Endothelial cell of umbilical vein (primary cell): ENCODE measurements around the gene HCN2. TPM values are rescaled to one million over a fixed set of nuclear protein-coding genes. Genes with fewer than 3 reads are reported as not detected.

ENCODE experiments used
- BruUV-seq: library from RNA; stranded (reverse); fragments of 400-500 nt; replicated peaks from 2 replicates; lab custom pipeline; 2021; lab: Mats Ljungman, UMichigan
- CTCF ChIA-PET: fragments of 300-600, 350-600 bp; sonication (Branson Sonifier 250); formaldehyde crosslinking; loops from one replicate; lab custom pipeline; 2021; ENCODE audit warnings: antibody characterized with exemption, inconsistent platforms; lab: Charles Lee
- POLR2A ChIA-PET: fragments of 300-600, 350-600 bp; sonication (Branson Sonifier 250); formaldehyde crosslinking; loops from one replicate; lab custom pipeline; 2021; ENCODE audit warnings: antibody characterized with exemption, inconsistent platforms; lab: Charles Lee
- DNase-seq: peaks from one replicate; pipeline ENCODE4 v3.0.0-alpha.2; 2011; ENCODE audit warnings: low read depth, low spot score
- FAIRE-seq: peaks from 2 replicates; lab custom pipeline; 2011; peaks lifted over from hg19 to GRCh38; lab: Jason Lieb, UNC
- H2AFZ ChIP-seq: 2 replicates; pipeline ENCODE4 v1.6.0; 2012; ENCODE audit warnings: low read depth, low read length, control low read depth, inconsistent platforms
- H3K27ac ChIP-seq: 2 replicates; pipeline ENCODE4 v1.5.1; 2011; ENCODE audit warnings: low read depth, mild to moderate bottlenecking, control low read depth, low read length, moderate library complexity; ENCODE audit not compliant: insufficient read depth
- H3K27me3 ChIP-seq, 2 experiments: 2 replicates each; pipeline versions ENCODE4 v1.6.0 to v1.6.1; 2011; ENCODE audit warnings: low read length in 2 of 2, mixed read lengths in 1 of 2; ENCODE audit not compliant: control insufficient read depth in 2 of 2, insufficient read depth in 2 of 2
- H3K36me3 ChIP-seq, 2 experiments: 2 replicates in 1 of 2; 3 replicates in 1 of 2; pipeline ENCODE4 v1.5.1; 2011; ENCODE audit warnings: low read length in 2 of 2, mild to moderate bottlenecking in 1 of 2, moderate library complexity in 1 of 2; ENCODE audit not compliant: control insufficient read depth in 2 of 2, insufficient read depth in 2 of 2; ENCODE audit errors: extremely low read depth in 1 of 2
- H3K4me1 ChIP-seq: 3 replicates; pipeline ENCODE4 v1.5.1; 2011; ENCODE audit warnings: mild to moderate bottlenecking, low read length; ENCODE audit not compliant: control insufficient read depth, insufficient read depth; ENCODE audit errors: extremely low read depth
- H3K4me2 ChIP-seq: 2 replicates; pipeline ENCODE4 v1.6.1; 2011; ENCODE audit warnings: low read length, control low read depth, mixed read lengths; ENCODE audit not compliant: insufficient read depth
- H3K4me3 ChIP-seq, 3 experiments: fragments of 200-600 bp in 1 of 3; sonication (generic), shearing (Covaris generic) in 1 of 3; replicated peaks in 1 of 3; 2 replicates each; pipeline ENCODE4 v1.5.1; 2011 to 2016; ENCODE audit warnings: control low read depth in 3 of 3, low read length in 3 of 3, mild to moderate bottlenecking in 2 of 3, inconsistent platforms in 1 of 3, low read depth in 1 of 3, moderate library complexity in 1 of 3; ENCODE audit not compliant: insufficient read depth in 1 of 3
- H3K79me2 ChIP-seq: 2 replicates; pipeline ENCODE4 v1.6.0; 2012; ENCODE audit warnings: low read length, inconsistent platforms; ENCODE audit not compliant: control insufficient read depth, insufficient read depth
- H3K9ac ChIP-seq: replicated peaks from 2 replicates; pipeline ENCODE3; 2011; ENCODE audit warnings: low read length, control low read depth; ENCODE audit not compliant: insufficient read depth; ENCODE audit errors: extremely low read depth
- H3K9me1 ChIP-seq: replicated peaks from 3 replicates; pipeline ENCODE4 v1.6.0; 2011; ENCODE audit warnings: mild to moderate bottlenecking, low read length; ENCODE audit not compliant: control insufficient read depth, insufficient read depth; ENCODE audit errors: extremely low read depth
- H3K9me3 ChIP-seq: replicated peaks from 2 replicates; pipeline ENCODE4 v1.5.1; 2012; ENCODE audit warnings: low read length, inconsistent platforms; ENCODE audit not compliant: control insufficient read depth, insufficient read depth
- H4K20me1 ChIP-seq: replicated peaks from 2 replicates; pipeline ENCODE3; 2011; ENCODE audit warnings: mild to moderate bottlenecking, low read length; ENCODE audit not compliant: control insufficient read depth, insufficient read depth; ENCODE audit errors: extremely low read depth
- CTCF ChIP-seq, 2 donors: IDR thresholded peaks; 1 replicate in 1 of 2; 2 replicates in 1 of 2; pipeline ENCODE4 v1.5.1; 2011; ENCODE audit warnings: low read length in 2 of 2, mild to moderate bottlenecking in 2 of 2, moderate library complexity in 2 of 2, control low read depth in 1 of 2, inconsistent platforms in 1 of 2, low read depth in 1 of 2; ENCODE audit not compliant: insufficient read depth in 1 of 2; ENCODE audit errors: extremely low read depth in 1 of 2
- EZH2 ChIP-seq: IDR thresholded peaks from 2 replicates; pipeline ENCODE4 v1.6.1; 2012; ENCODE audit warnings: borderline replicate concordance, low read depth, mild to moderate bottlenecking, moderate library complexity, low read length, inconsistent platforms; ENCODE audit not compliant: severe bottlenecking
- FOS ChIP-seq: IDR thresholded peaks from 2 replicates; pipeline ENCODE4 v1.6.1; 2011; ENCODE audit warnings: mild to moderate bottlenecking, low read length, moderate library complexity, borderline replicate concordance; ENCODE audit not compliant: insufficient read depth
- GATA2 ChIP-seq: IDR thresholded peaks from 2 replicates; pipeline ENCODE4 v1.7.0; 2011; ENCODE audit warnings: low read depth, mild to moderate bottlenecking, moderate library complexity, mixed read lengths, low read length; ENCODE audit not compliant: insufficient read length, insufficient read depth
- JUN ChIP-seq: IDR thresholded peaks from 2 replicates; pipeline ENCODE4 v1.6.1; 2011; ENCODE audit warnings: borderline replicate concordance, low read depth; ENCODE audit not compliant: insufficient read length, insufficient read depth
- MYC ChIP-seq: IDR thresholded peaks from one replicate; pipeline ENCODE4 v1.6.1; 2011; ENCODE audit warnings: mild to moderate bottlenecking, low read depth, low read length
- POLR2A ChIP-seq: IDR thresholded peaks from 2 replicates; pipeline ENCODE4 v1.6.1; 2012; ENCODE audit warnings: low read depth, mild to moderate bottlenecking, control low read depth, low read length
- POLR2AphosphoS5 ChIP-seq: IDR thresholded peaks from 2 replicates; pipeline ENCODE4 v1.6.1; 2012; ENCODE audit warnings: low read depth, mild to moderate bottlenecking, control low read depth, low read length, moderate library complexity; ENCODE audit not compliant: insufficient read depth
- dilution Hi-C: fragments of 300-500 bp; cut with MboI; formaldehyde crosslinking; loops from one replicate; pipeline ENCODE4 v1.15.0; 2019; ENCODE audit warnings: low sequenced_read_pairs; ENCODE audit not compliant: extremely low pct_ligation_motif_present
- intact Hi-C: fragments of 100-400 bp; cut with micrococcal nuclease; formaldehyde crosslinking; loops from one replicate; pipeline ENCODE4 v1.10.0; 2022
- polyA plus RNA-seq, 4 experiments: library from polyadenylated mRNA; depleted of rRNA in 3 of 4; stranded (reverse) in 3 of 4; unstranded in 1 of 4; fragments of >200 nt; gene quantifications; 2 replicates each; pipeline versions ENCODE4 v1.2.1 to v1.2.3, GENCODE V29; 2011 to 2012; ENCODE audit warnings: missing spikeins in 1 of 4
- total RNA-seq: library from RNA; stranded (reverse); gene quantifications from 2 replicates; pipeline ENCODE4 v1.2.3, GENCODE V29; 2021
- TF ChIP-seq, protein P1 (sequence below): IDR thresholded peaks from 2 replicates; pipeline ENCODE4 v1.6.1; 2011; ENCODE audit not compliant: insufficient read depth, insufficient read length

HCN2 gene
- total and polyA plus RNA-seq, 2 donors (not counting 3 experiments of a cell fraction or from before 2014, with no cell fraction given), result 0.18 to 0.53 TPM

DNA sequence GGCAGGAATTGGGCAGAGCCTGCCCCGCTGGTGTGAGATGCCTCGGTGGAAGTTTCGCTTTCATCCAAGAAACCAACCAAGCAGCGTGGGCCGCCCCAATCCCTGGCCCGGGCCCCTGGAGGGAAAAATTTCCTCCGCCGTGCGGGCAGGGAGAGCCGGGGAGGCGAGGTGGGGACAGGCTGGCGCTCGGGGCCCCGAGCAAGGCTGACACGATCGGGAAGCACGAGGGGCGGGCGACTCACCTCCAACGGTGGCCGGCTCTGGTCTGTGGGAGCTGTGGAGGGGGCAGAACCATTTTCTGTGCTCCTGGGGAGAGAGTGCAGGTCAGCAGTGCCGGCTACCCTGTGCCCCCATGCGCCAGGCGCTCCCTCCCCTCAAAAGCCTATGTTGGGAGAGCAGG, 62.3 kb downstream of the HCN2 start:
- DNase-seq (no peak), FAIRE-seq (no peak)
- Histone ChIP-seq H3K27me3 (no peaks in the 10 kb centered on the region), H3K9me1 (no peaks in the 10 kb centered on the region), H3K27ac (no peak overlapping the region), H3K4me1 (no peaks in the 10 kb centered on the region), H2AFZ (no peak overlapping the region), H3K9ac (no peak overlapping the region), H3K9me3 (no peaks in the 10 kb centered on the region), H3K79me2 (peaks cover 46% of the 10 kb centered on the region), H3K36me3 (peaks cover 4 to 18% of the 10 kb centered on the region in 2 experiments), H4K20me1 (no peaks in the 10 kb centered on the region), H3K4me2 (no peak overlapping the region), H3K4me3 (no peak overlapping the region)
- dilution Hi-C loops (no loop called here), intact Hi-C loops (no loop called here)
- BruUV-seq, result no TSS peak
- POLR2A ChIA-PET, result no interaction called here
- TF ChIP-seq POLR2AphosphoS5, result no peak
- TF ChIP-seq, protein P1, sequence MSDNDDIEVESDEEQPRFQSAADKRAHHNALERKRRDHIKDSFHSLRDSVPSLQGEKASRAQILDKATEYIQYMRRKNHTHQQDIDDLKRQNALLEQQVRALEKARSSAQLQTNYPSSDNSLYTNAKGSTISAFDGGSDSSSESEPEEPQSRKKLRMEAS, result no peak
- TF ChIP-seq EZH2, result no peak
- TF ChIP-seq POLR2A, result no peak
- no peak for TF ChIP-seq GATA2
- no peak for TF ChIP-seq MYC
- no peak for TF ChIP-seq FOS
- no peak for TF ChIP-seq JUN
- no peak for TF ChIP-seq CTCF (IDR thresholded peaks at IDR 0.05; ENCODE audit: extremely low read depth in 1 of 2, insufficient read depth in 1 of 2, low read depth in 1 of 2, low read length in 2 of 2)
- CTCF ChIA-PET, result no interaction called here
